ENCODE results near the gene MAP2K1. TPM values are rescaled to one million over a fixed set of nuclear protein-coding genes. Genes with fewer than 3 reads are reported as not detected.
A peak's percentile ranks its signal among the peaks of the same experiment; 100 is the strongest.

The MAP2K1 gene
- total and polyA plus RNA-seq, 9 of the 15 experiments (the other 6 are each of a cell fraction or from before 2014, with no cell fraction given) = 7.5 to 58.3 (median 30.0) TPM

DNA sequence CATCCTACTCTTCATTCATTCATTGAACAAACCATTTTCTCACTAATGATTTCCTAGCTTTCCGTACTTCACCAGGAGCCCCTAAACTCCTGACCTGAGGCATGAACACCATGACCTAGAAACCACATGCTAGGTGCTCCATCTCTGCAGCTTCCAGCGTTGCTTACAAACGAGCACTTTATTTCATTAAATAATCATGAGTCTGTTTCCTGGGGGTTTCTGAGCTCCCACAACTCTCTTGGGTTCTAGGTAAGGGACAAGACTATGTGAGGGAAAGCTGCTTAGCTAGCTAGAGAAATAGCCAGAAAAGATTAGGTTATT lies 1.3 kb downstream of the MAP2K1 start (continued):
- no peak for TF ChIP-seq TSC22D4 (tag; IDR thresholded peaks at IDR 0.05)
- no peak for TF ChIP-seq FOXJ3 (CRISPR knock-in tag; IDR thresholded peaks at IDR 0.05)
- TF ChIP-seq NCOR1 (IDR thresholded peaks at IDR 0.05) = no peak
- TF ChIP-seq NBN (IDR thresholded peaks at IDR 0.05; ENCODE audit: low read depth) = 0 out of 2 replicates have a peak, but pooled peaks have one; percentile 20
- peak; percentile 20 for TF ChIP-seq KDM5B (IDR thresholded peaks at IDR 0.05; ENCODE audit: insufficient replicate concordance, low read depth, low read length)
- TF ChIP-seq GTF2A2 (tag; IDR thresholded peaks at IDR 0.05) = no peak
- TF ChIP-seq MYC (IDR thresholded peaks at IDR 0.05; ENCODE audit: low read depth, low read length) = 0 out of 2 replicates have a peak, but pooled peaks have one; percentile 34
- TF ChIP-seq MYC (CRISPR knock-in tag; IDR thresholded peaks at IDR 0.05; ENCODE audit: borderline replicate concordance, low read depth) = no peak
- TF ChIP-seq, protein P1, sequence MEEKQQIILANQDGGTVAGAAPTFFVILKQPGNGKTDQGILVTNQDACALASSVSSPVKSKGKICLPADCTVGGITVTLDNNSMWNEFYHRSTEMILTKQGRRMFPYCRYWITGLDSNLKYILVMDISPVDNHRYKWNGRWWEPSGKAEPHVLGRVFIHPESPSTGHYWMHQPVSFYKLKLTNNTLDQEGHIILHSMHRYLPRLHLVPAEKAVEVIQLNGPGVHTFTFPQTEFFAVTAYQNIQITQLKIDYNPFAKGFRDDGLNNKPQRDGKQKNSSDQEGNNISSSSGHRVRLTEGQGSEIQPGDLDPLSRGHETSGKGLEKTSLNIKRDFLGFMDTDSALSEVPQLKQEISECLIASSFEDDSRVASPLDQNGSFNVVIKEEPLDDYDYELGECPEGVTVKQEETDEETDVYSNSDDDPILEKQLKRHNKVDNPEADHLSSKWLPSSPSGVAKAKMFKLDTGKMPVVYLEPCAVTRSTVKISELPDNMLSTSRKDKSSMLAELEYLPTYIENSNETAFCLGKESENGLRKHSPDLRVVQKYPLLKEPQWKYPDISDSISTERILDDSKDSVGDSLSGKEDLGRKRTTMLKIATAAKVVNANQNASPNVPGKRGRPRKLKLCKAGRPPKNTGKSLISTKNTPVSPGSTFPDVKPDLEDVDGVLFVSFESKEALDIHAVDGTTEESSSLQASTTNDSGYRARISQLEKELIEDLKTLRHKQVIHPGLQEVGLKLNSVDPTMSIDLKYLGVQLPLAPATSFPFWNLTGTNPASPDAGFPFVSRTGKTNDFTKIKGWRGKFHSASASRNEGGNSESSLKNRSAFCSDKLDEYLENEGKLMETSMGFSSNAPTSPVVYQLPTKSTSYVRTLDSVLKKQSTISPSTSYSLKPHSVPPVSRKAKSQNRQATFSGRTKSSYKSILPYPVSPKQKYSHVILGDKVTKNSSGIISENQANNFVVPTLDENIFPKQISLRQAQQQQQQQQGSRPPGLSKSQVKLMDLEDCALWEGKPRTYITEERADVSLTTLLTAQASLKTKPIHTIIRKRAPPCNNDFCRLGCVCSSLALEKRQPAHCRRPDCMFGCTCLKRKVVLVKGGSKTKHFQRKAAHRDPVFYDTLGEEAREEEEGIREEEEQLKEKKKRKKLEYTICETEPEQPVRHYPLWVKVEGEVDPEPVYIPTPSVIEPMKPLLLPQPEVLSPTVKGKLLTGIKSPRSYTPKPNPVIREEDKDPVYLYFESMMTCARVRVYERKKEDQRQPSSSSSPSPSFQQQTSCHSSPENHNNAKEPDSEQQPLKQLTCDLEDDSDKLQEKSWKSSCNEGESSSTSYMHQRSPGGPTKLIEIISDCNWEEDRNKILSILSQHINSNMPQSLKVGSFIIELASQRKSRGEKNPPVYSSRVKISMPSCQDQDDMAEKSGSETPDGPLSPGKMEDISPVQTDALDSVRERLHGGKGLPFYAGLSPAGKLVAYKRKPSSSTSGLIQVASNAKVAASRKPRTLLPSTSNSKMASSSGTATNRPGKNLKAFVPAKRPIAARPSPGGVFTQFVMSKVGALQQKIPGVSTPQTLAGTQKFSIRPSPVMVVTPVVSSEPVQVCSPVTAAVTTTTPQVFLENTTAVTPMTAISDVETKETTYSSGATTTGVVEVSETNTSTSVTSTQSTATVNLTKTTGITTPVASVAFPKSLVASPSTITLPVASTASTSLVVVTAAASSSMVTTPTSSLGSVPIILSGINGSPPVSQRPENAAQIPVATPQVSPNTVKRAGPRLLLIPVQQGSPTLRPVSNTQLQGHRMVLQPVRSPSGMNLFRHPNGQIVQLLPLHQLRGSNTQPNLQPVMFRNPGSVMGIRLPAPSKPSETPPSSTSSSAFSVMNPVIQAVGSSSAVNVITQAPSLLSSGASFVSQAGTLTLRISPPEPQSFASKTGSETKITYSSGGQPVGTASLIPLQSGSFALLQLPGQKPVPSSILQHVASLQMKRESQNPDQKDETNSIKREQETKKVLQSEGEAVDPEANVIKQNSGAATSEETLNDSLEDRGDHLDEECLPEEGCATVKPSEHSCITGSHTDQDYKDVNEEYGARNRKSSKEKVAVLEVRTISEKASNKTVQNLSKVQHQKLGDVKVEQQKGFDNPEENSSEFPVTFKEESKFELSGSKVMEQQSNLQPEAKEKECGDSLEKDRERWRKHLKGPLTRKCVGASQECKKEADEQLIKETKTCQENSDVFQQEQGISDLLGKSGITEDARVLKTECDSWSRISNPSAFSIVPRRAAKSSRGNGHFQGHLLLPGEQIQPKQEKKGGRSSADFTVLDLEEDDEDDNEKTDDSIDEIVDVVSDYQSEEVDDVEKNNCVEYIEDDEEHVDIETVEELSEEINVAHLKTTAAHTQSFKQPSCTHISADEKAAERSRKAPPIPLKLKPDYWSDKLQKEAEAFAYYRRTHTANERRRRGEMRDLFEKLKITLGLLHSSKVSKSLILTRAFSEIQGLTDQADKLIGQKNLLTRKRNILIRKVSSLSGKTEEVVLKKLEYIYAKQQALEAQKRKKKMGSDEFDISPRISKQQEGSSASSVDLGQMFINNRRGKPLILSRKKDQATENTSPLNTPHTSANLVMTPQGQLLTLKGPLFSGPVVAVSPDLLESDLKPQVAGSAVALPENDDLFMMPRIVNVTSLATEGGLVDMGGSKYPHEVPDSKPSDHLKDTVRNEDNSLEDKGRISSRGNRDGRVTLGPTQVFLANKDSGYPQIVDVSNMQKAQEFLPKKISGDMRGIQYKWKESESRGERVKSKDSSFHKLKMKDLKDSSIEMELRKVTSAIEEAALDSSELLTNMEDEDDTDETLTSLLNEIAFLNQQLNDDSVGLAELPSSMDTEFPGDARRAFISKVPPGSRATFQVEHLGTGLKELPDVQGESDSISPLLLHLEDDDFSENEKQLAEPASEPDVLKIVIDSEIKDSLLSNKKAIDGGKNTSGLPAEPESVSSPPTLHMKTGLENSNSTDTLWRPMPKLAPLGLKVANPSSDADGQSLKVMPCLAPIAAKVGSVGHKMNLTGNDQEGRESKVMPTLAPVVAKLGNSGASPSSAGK (IDR thresholded peaks at IDR 0.05) = 0 out of 2 replicates have a peak, but pooled peaks have one; percentile 54
- peak in 1 of 3 experiments; percentile 15 for TF ChIP-seq YY1 (IDR thresholded peaks at IDR 0.05; ENCODE audit: borderline replicate concordance in 1 of 3, control insufficient read depth in 1 of 3, extremely low read depth in 1 of 3, insufficient read depth in 3 of 3, insufficient read length in 1 of 3, insufficient replicate concordance in 2 of 3, low read depth in 1 of 3, low read length in 2 of 3)
- no peak for TF ChIP-seq ARID4B (CRISPR knock-in tag; IDR thresholded peaks at IDR 0.05)
